Lung microvascular endothelial cell (primary cell): Measurements from ENCODE around the gene URB1. TPM values are rescaled to one million over a fixed set of nuclear protein-coding genes. Genes with fewer than 3 reads are reported as not detected.
"Not testable (repeated sequence)": the region's sequence is repeated elsewhere in the genome, so short reads cannot be mapped to it uniquely, and the experiment has no call there.

Source experiments
- DNase-seq, 2 donors: peaks; one replicate each; pipeline versions ENCODE4 v3.0.0 to v3.0.0-alpha.2; 2010; ENCODE audit warnings: low read depth in 2 of 2
- total RNA-seq: library from RNA; depleted of rRNA; stranded (reverse); fragments of >200 nt; gene quantifications from 2 replicates; pipeline ENCODE4 v1.2.1, GENCODE V29; 2014

The URB1 gene
- total RNA-seq, 1 donor from 2014 or later = 16.5 TPM

GRCh38 chr21:32300117-32300681, 92.6 kb downstream of the URB1 start:
- no peak for DNase-seq

GRCh38 chr21:32299695-32300094, 93.1 kb downstream of the URB1 start:
- DNase-seq = no peak

- no peak for DNase-seq
These were observed 94.1 kb downstream of the URB1 start, which contains the start of gene MRAP for GRCh38 chr21:32298658-32299081. MRAP (plus strand) TSS chr21:32298855; CDS start chr21:32298972, 117 bp downstream.

- DNase-seq = no peak
These were observed 94.7 kb downstream of the URB1 start for GRCh38 chr21:32298148-32298559.

GRCh38 chr21:32297449-32297848, 95.4 kb downstream of the URB1 start:
- DNase-seq = no peak

- no peak for DNase-seq
These were observed 107.3 kb downstream of the URB1 start for GRCh38 chr21:32285476-32285875.

- DNase-seq = no peak
These were observed 109.8 kb downstream of the URB1 start for GRCh38 chr21:32282992-32283391.

GRCh38 chr21:32281531-32281930, 111.3 kb downstream of the URB1 start:
- no peak for DNase-seq

- no peak for DNase-seq
These were observed 113.5 kb downstream of the URB1 start for GRCh38 chr21:32279377-32279680.

GRCh38 chr21:32278518-32279376, 114.1 kb downstream of the URB1 start, which contains the start of gene MIS18A:
MIS18A (minus strand) TSS chr21:32279049; CDS start chr21:32279014, 35 bp downstream.
- peak; percentile 95 to 96 for DNase-seq

- peak; percentile 10 to 22 for DNase-seq
These were observed 114.7 kb downstream of the URB1 start for GRCh38 chr21:32278103-32278502.

GRCh38 chr21:32276671-32277070, 116.1 kb downstream of the URB1 start:
- DNase-seq = no peak

- no peak for DNase-seq
These were observed 122.1 kb downstream of the URB1 start for GRCh38 chr21:32270748-32271147.

GRCh38 chr21:32265321-32265720, 127.5 kb downstream of the URB1 start:
- DNase-seq = not testable (repeated sequence)

- no peak for DNase-seq
These were observed 130.9 kb downstream of the URB1 start for GRCh38 chr21:32261929-32262328.

Other genes with a start within 250 kb of the URB1 start
- gene MIS18A, start 114.0 kb downstream of the URB1 start, total RNA-seq = 3.0 and 7.0 TPM in 2 replicates
- not detected in 2 replicates for gene MRAP, start 94.2 kb downstream of the URB1 start, total RNA-seq
- gene EVA1C, start 19.7 kb upstream of the URB1 start, total RNA-seq = 13.5 and 13.7 TPM in 2 replicates
- 0.20 and 0.44 TPM in 2 replicates for gene TCP10L, start 192.5 kb upstream of the URB1 start, total RNA-seq
- gene CFAP298, start 219.4 kb upstream of the URB1 start, total RNA-seq = 20.0 and 27.4 TPM in 2 replicates